Measurements from ENCODE around the gene ATP2A3. TPM values are rescaled to one million over a fixed set of nuclear protein-coding genes. Genes with fewer than 3 reads are reported as not detected.
A peak's percentile ranks its signal among the peaks of the same experiment; 100 is the strongest.

ATP2A3 gene
- total and polyA plus RNA-seq, 11 donors, result 3.3 to 21.8 (median 7.0) TPM

- H3K4me1 ChIP-seq, result peaks cover 3 to 50% (median 36%) of the 10 kb centered on the region in 12 donors
- ATAC-seq (peak in 2 of 4 donors; percentile 29 to 51), DNase-seq (peak in 3 of 5 donors; percentile 48 to 51 (median 50))
- TF ChIP-seq CTCF (IDR thresholded peaks at IDR 0.05) (no peak), POLR2A (IDR thresholded peaks at IDR 0.05) (no peak)
- no peaks in the 10 kb centered on the region for H3K27me3 ChIP-seq
- no peaks in the 10 kb centered on the region for H3K36me3 ChIP-seq
- 64 to 73% (median 71%) methylated on average over 16 to 28 of the region's 28 CpGs for WGBS, 4 donors
- peak within 1 kb of the TSS in 8 of 12 donors; percentile 4 to 79 (median 45) for H3K27ac ChIP-seq
- H3K4me3 ChIP-seq, result peak within 1 kb of the TSS in 6 of 12 donors; percentile 1 to 53 (median 16)
- intact Hi-C loops (cut with DNase I), result loop anchor here in 5 of 10 donors (5.0 to 10.0 kb wide), 4 partner anchors 86 to 181 kb away; no protein-coding TSS in a partner anchor
- no peaks in the 10 kb centered on the region for H3K9me3 ChIP-seq
These were observed 48.1 kb downstream of the ATP2A3 start, which contains the start of gene P2RX1 for GRCh38 chr17:3915995-3916696. P2RX1 (minus strand) TSS chr17:3916465; CDS start chr17:3916225, 240 bp downstream.

- no peak for ATAC-seq
- Histone ChIP-seq H3K4me3 (peak overlapping the region in 5 of 12 donors; percentile 1 to 53 (median 18)), H3K36me3 (no peaks in the 10 kb centered on the region), H3K4me1 (peaks cover 3 to 54% (median 38%) of the 10 kb centered on the region in 12 donors), H3K27ac (peak overlapping the region in 3 of 12 donors; percentile 31 to 79 (median 63)), H3K9me3 (no peaks in the 10 kb centered on the region), H3K27me3 (no peaks in the 10 kb centered on the region)
- TF ChIP-seq CTCF (IDR thresholded peaks at IDR 0.05) (no peak), POLR2A (IDR thresholded peaks at IDR 0.05) (no peak)
- 71 to 83% (median 75%) methylated on average over 12 to 13 of the region's 13 CpGs for WGBS, 4 donors
- intact Hi-C loops (cut with DNase I), result loop anchor here in 5 of 10 donors (5.0 to 10.0 kb wide), 4 partner anchors 87 to 181 kb away; no protein-coding TSS in a partner anchor
- no peak for DNase-seq
These were observed 48.6 kb downstream of the ATP2A3 start for GRCh38 chr17:3915581-3915994.

- no peaks in the 10 kb centered on the region for H3K36me3 ChIP-seq
- H3K27me3 ChIP-seq, result no peaks in the 10 kb centered on the region
- intact Hi-C loops (cut with DNase I), result loop anchor here in 9 of 10 donors (1.0 to 10.0 kb wide), 8 partner anchors 47 to 179 kb away; no protein-coding TSS in a partner anchor
- H3K27ac ChIP-seq, result peak overlapping the region in 3 of 12 donors; percentile 9 to 79 (median 41)
- no peaks in the 10 kb centered on the region for H3K9me3 ChIP-seq
- 78 to 92% (median 89%) methylated on average over 4 to 10 of the region's 10 CpGs for WGBS, 4 donors
- no peak for DNase-seq
- TF ChIP-seq POLR2A (IDR thresholded peaks at IDR 0.05) (no peak), CTCF (IDR thresholded peaks at IDR 0.05) (no peak)
- H3K4me1 ChIP-seq, result peaks cover 3 to 53% (median 36%) of the 10 kb centered on the region in 12 donors
- peak overlapping the region in 2 of 12 donors; percentile 12 to 53 for H3K4me3 ChIP-seq
- ATAC-seq, result no peak
These were observed 49.9 kb downstream of the ATP2A3 start for GRCh38 chr17:3914312-3914670.

Data from heart left ventricle (tissue), 16 donors.